SU-DHL-6 (cell line): ENCODE measurements around the gene RAB11FIP3.

Source experiments
- EZH2phosphoT487 ChIP-seq: fragments of 200-600 bp; sonication (generic), shearing (Covaris generic); conservative IDR thresholded peaks from 2 replicates; pipeline ENCODE4 v1.6.1; 2018; ENCODE audit warnings: mild to moderate bottlenecking, antibody characterized with exemption, low read length, moderate library complexity, mixed read lengths
- TF ChIP-seq, protein P1 (sequence below): fragments of 200-600 bp; sonication (generic); IDR thresholded peaks from one replicate; pipeline ENCODE4 v1.5.1; 2017; ENCODE audit warnings: antibody characterized with exemption, mild to moderate bottlenecking, low read length, moderate library complexity; ENCODE audit not compliant: insufficient read depth, poor library complexity, severe bottlenecking

DNA sequence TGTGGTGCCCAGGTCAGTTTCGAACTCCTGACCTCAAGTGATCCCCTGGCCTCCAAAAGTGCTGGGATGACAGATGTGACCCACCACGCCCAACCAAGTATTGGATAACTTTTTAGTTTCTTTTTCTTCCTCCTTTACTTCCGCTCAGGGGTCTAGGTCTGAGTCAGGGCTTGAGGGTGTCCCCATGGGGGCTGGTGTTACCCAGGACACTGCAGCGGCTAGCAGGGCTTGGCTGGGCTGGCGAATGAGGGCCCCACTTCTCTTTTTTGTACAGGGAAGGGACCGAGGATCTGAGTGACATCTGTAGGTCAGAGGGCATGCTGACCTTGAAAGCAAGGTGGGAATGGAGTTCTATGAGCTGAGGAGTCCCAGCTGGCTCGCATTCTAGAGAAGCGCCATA, 24.9 kb downstream of the RAB11FIP3 start:
- TF ChIP-seq, protein P1, sequence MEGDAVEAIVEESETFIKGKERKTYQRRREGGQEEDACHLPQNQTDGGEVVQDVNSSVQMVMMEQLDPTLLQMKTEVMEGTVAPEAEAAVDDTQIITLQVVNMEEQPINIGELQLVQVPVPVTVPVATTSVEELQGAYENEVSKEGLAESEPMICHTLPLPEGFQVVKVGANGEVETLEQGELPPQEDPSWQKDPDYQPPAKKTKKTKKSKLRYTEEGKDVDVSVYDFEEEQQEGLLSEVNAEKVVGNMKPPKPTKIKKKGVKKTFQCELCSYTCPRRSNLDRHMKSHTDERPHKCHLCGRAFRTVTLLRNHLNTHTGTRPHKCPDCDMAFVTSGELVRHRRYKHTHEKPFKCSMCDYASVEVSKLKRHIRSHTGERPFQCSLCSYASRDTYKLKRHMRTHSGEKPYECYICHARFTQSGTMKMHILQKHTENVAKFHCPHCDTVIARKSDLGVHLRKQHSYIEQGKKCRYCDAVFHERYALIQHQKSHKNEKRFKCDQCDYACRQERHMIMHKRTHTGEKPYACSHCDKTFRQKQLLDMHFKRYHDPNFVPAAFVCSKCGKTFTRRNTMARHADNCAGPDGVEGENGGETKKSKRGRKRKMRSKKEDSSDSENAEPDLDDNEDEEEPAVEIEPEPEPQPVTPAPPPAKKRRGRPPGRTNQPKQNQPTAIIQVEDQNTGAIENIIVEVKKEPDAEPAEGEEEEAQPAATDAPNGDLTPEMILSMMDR, result no peak
- TF ChIP-seq EZH2phosphoT487, result no peak
